Measurements from ENCODE around the gene NKD2.

GRCh38 chr5:1015507-1015906 is 6.9 kb downstream of the NKD2 start:
- TF ChIP-seq, protein P1, sequence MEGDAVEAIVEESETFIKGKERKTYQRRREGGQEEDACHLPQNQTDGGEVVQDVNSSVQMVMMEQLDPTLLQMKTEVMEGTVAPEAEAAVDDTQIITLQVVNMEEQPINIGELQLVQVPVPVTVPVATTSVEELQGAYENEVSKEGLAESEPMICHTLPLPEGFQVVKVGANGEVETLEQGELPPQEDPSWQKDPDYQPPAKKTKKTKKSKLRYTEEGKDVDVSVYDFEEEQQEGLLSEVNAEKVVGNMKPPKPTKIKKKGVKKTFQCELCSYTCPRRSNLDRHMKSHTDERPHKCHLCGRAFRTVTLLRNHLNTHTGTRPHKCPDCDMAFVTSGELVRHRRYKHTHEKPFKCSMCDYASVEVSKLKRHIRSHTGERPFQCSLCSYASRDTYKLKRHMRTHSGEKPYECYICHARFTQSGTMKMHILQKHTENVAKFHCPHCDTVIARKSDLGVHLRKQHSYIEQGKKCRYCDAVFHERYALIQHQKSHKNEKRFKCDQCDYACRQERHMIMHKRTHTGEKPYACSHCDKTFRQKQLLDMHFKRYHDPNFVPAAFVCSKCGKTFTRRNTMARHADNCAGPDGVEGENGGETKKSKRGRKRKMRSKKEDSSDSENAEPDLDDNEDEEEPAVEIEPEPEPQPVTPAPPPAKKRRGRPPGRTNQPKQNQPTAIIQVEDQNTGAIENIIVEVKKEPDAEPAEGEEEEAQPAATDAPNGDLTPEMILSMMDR (IDR thresholded peaks at IDR 0.05) = no peak
- TF ChIP-seq POLR2A (IDR thresholded peaks at IDR 0.05; ENCODE audit: low read length) (no peak), NR3C1 (IDR thresholded peaks at IDR 0.05) (no peak), MAZ (IDR thresholded peaks at IDR 0.05; ENCODE audit: borderline replicate concordance, low read depth, low read length) (no peak), KDM1A (IDR thresholded peaks at IDR 0.05; ENCODE audit: low read depth) (no peak)
- TF ChIP-seq, protein P2, sequence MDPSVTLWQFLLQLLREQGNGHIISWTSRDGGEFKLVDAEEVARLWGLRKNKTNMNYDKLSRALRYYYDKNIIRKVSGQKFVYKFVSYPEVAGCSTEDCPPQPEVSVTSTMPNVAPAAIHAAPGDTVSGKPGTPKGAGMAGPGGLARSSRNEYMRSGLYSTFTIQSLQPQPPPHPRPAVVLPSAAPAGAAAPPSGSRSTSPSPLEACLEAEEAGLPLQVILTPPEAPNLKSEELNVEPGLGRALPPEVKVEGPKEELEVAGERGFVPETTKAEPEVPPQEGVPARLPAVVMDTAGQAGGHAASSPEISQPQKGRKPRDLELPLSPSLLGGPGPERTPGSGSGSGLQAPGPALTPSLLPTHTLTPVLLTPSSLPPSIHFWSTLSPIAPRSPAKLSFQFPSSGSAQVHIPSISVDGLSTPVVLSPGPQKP (IDR thresholded peaks at IDR 0.05; ENCODE audit: low read depth, low read length) = no peak
- TF ChIP-seq, protein P3, sequence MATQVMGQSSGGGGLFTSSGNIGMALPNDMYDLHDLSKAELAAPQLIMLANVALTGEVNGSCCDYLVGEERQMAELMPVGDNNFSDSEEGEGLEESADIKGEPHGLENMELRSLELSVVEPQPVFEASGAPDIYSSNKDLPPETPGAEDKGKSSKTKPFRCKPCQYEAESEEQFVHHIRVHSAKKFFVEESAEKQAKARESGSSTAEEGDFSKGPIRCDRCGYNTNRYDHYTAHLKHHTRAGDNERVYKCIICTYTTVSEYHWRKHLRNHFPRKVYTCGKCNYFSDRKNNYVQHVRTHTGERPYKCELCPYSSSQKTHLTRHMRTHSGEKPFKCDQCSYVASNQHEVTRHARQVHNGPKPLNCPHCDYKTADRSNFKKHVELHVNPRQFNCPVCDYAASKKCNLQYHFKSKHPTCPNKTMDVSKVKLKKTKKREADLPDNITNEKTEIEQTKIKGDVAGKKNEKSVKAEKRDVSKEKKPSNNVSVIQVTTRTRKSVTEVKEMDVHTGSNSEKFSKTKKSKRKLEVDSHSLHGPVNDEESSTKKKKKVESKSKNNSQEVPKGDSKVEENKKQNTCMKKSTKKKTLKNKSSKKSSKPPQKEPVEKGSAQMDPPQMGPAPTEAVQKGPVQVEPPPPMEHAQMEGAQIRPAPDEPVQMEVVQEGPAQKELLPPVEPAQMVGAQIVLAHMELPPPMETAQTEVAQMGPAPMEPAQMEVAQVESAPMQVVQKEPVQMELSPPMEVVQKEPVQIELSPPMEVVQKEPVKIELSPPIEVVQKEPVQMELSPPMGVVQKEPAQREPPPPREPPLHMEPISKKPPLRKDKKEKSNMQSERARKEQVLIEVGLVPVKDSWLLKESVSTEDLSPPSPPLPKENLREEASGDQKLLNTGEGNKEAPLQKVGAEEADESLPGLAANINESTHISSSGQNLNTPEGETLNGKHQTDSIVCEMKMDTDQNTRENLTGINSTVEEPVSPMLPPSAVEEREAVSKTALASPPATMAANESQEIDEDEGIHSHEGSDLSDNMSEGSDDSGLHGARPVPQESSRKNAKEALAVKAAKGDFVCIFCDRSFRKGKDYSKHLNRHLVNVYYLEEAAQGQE (IDR thresholded peaks at IDR 0.05) = no peak

Data from A549 (cell line).